Measurements from ENCODE around the gene MDK. TPM values are rescaled to one million over a fixed set of nuclear protein-coding genes. Genes with fewer than 3 reads are reported as not detected.
A peak's percentile ranks its signal among the peaks of the same experiment; 100 is the strongest.

Gene MDK
- total and polyA plus RNA-seq, 2 experiments from 2014 or later, result 388 to 477 TPM

- Histone ChIP-seq H3K36me3 (ENCODE audit: insufficient read depth) (no peaks in the 10 kb centered on the region), H3K4me2 (peak within 1 kb of the TSS; percentile 92), H3K4me3 (peak within 1 kb of the TSS; percentile 80), H3F3A (replicated peaks; ENCODE audit: low read depth) (peaks cover 20% of the 10 kb centered on the region; the same call in 1 of the 2 replicates), H3K79me2 (replicated peaks; ENCODE audit: insufficient read depth) (peaks cover 37% of the 10 kb centered on the region), H3K4me1 (ENCODE audit: insufficient read depth) (peaks cover 78% of the 10 kb centered on the region), H4K20me1 (replicated peaks; ENCODE audit: insufficient read depth) (peaks cover 13% of the 10 kb centered on the region), H2AFZ (no peak within 1 kb of the TSS), H3K27ac (ENCODE audit: low read depth) (no peak within 1 kb of the TSS), H3K27me3 (ENCODE audit: insufficient read depth) (peaks cover 7% of the 10 kb centered on the region; the same call in 1 of the 2 replicates), H3K9me2 (ENCODE audit: insufficient read depth) (no peaks in the 10 kb centered on the region)
- Mint-ChIP-seq H3K27ac (peak within 1 kb of the TSS; percentile 57; the same call in 1 of the 2 replicates), H3K36me3 (ENCODE audit: low read depth) (peaks cover 3% of the 10 kb centered on the region; the same call in 2 of the 3 replicates), H3K9me3 (no peaks in the 10 kb centered on the region; the same call in 2 of the 3 replicates), H3K27me3 (ENCODE audit: insufficient read depth, low read depth, poor library complexity) (peaks cover 8% of the 10 kb centered on the region), H3K4me1 (peaks cover 84% of the 10 kb centered on the region), H3K4me3 (peak within 1 kb of the TSS; percentile 82)
- DNase-seq (ENCODE audit: low spot score) (peak; percentile 80), ATAC-seq (peak; percentile 56)
- TF ChIP-seq JUNB (IDR thresholded peaks at IDR 0.05; ENCODE audit: unreplicated experiment), result peak; percentile 15
- no peak for TF ChIP-seq ZNF331 (CRISPR knock-in tag; IDR thresholded peaks at IDR 0.05; ENCODE audit: low read depth)
- no peak for TF ChIP-seq EZH2phosphoT487 (IDR thresholded peaks at IDR 0.05; ENCODE audit: unreplicated experiment)
- no peak for TF ChIP-seq ZNF462 (CRISPR knock-in tag; IDR thresholded peaks at IDR 0.05)
- TF ChIP-seq REST (IDR thresholded peaks at IDR 0.05; ENCODE audit: unreplicated experiment), result no peak
- TF ChIP-seq EZH2 (IDR thresholded peaks at IDR 0.05; ENCODE audit: low read depth, unreplicated experiment), result no peak
- TF ChIP-seq ZNF114 (CRISPR knock-in tag; IDR thresholded peaks at IDR 0.05), result no peak
- peak; percentile 36; the same call in 1 of the 2 replicates for TF ChIP-seq CREB1 (CRISPR knock-in tag; IDR thresholded peaks at IDR 0.05; ENCODE audit: low read depth)
- no peak for TF ChIP-seq ETS1 (IDR thresholded peaks at IDR 0.05)
- no peak for TF ChIP-seq NANOG (IDR thresholded peaks at IDR 0.05; ENCODE audit: borderline replicate concordance)
- TF ChIP-seq STAT1 (IDR thresholded peaks at IDR 0.05; ENCODE audit: unreplicated experiment), result no peak
- peak; percentile 25 to 83; a peak in 3 of 4 replicates for TF ChIP-seq CTCF (conservative IDR thresholded peaks at IDR 0.05; ENCODE audit: low read depth in 2 of 2)
- peak; percentile 92 for TF ChIP-seq POLR2AphosphoS5 (IDR thresholded peaks at IDR 0.05; ENCODE audit: low read depth)
Observed at GRCh38 chr11:46346886-46347636, 34.4 kb upstream of the MDK start, which contains the start of gene DGKZ. Gene DGKZ (plus strand): TSS chr11:46347463. CDS start chr11:46347660, 197 bp downstream.

Data from GM23338 (cell line).